ENCODE results near the gene CSF2RB.

CSF2RB gene

DNA sequence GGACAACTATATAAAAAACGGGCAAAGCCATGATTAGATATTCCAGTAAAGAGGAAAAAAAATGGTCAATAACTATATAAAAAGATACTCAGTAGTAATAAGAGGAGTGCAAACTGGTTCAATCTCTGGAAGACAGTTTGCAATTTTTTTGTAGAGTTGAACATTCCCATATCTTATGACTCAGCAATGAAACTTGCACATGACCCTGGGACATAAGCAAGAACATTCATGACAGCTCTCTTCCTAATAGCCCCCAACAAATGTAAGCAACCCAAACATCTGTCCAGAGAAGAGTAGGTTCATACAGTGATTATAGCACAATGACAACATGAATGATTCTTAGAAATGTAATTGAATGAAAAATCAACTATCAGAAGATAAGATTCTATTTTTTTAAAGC lies 21.8 kb upstream of the CSF2RB start:
- no peak overlapping the region for H3K4me3 ChIP-seq (ENCODE audit: low read length)
- no peaks in the 10 kb centered on the region for H3K9me3 ChIP-seq (ENCODE audit: control insufficient read depth, insufficient read depth, low read length)
- H3K4me1 ChIP-seq (ENCODE audit: control insufficient read depth, insufficient read depth, low read length): no peaks in the 10 kb centered on the region
- H3K27me3 ChIP-seq (ENCODE audit: control insufficient read depth, insufficient read depth, low read length): no peaks in the 10 kb centered on the region
- DNase-seq (ENCODE audit: low read depth, low spot score): no peak
- no peak overlapping the region for H3K27ac ChIP-seq (ENCODE audit: low read length)
- no CpG with 5 or more reads among the region's 1 CpG for WGBS (ENCODE audit: insufficient coverage, insufficient read length)
- no peaks in the 10 kb centered on the region for H3K36me3 ChIP-seq (ENCODE audit: control insufficient read depth, insufficient read depth, low read length)

DNA sequence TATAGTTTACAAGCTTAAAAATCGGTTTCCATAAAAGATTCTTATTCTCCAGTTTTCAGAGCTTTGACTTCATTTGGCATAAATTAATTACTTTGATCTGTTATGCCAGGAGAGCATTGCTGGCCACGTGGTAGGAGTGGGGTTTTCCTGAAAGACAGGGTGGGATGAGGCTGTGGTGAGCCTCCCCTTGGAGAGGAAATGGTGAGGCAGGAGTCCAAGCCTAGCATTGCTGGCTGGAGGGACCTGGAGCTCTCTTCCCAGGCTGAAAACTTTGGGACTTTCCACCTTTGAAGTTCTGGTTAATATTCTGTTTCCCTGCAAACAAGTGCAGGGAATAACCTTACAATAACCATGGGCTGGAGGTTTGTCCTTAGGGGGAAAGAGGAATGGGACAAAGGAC lies 21.1 kb upstream of the CSF2RB start:
- no peak overlapping the region for H3K4me3 ChIP-seq (ENCODE audit: low read length)
- H3K27me3 ChIP-seq (ENCODE audit: control insufficient read depth, insufficient read depth, low read length): no peaks in the 10 kb centered on the region
- H3K9me3 ChIP-seq (ENCODE audit: control insufficient read depth, insufficient read depth, low read length): no peaks in the 10 kb centered on the region
- no peak overlapping the region for H3K27ac ChIP-seq (ENCODE audit: low read length)
- no peaks in the 10 kb centered on the region for H3K36me3 ChIP-seq (ENCODE audit: control insufficient read depth, insufficient read depth, low read length)
- no CpG with 5 or more reads among the region's 2 CpGs for WGBS (ENCODE audit: insufficient coverage, insufficient read length)
- no peak for DNase-seq (ENCODE audit: low read depth, low spot score)
- no peaks in the 10 kb centered on the region for H3K4me1 ChIP-seq (ENCODE audit: control insufficient read depth, insufficient read depth, low read length)

DNA sequence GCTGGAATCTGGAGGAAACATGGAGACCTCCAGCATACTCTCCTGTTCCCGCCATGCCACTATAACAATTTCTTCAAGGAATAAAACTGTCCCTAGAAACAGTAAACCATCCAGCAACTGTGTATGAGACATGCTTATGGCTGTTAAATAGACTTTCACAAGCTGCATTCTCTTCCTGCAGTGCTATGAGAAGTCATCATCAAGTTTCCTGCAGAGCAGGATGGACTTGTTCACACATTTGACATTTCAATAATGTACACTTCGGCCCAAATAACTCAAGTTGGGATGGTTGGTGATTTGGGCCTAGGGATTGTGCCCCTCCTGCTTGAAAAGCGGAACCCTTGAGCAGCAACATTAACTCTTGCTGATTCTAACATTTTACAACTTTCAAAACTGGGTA lies 20.2 kb upstream of the CSF2RB start:
- Histone ChIP-seq H3K4me1 (ENCODE audit: control insufficient read depth, insufficient read depth, low read length) (no peaks in the 10 kb centered on the region), H3K9me3 (ENCODE audit: control insufficient read depth, insufficient read depth, low read length) (no peaks in the 10 kb centered on the region), H3K27ac (ENCODE audit: low read length) (no peak overlapping the region), H3K36me3 (ENCODE audit: control insufficient read depth, insufficient read depth, low read length) (no peaks in the 10 kb centered on the region), H3K27me3 (ENCODE audit: control insufficient read depth, insufficient read depth, low read length) (no peaks in the 10 kb centered on the region), H3K4me3 (ENCODE audit: low read length) (no peak overlapping the region)
- no peak for DNase-seq (ENCODE audit: low read depth, low spot score)
- no CpG with 5 or more reads among the region's 3 CpGs for WGBS (ENCODE audit: insufficient coverage, insufficient read length)

GRCh38 chr22:36894266-36894665 lies 19.2 kb upstream of the CSF2RB start:
- Histone ChIP-seq H3K36me3 (ENCODE audit: control insufficient read depth, insufficient read depth, low read length) (no peaks in the 10 kb centered on the region), H3K27ac (ENCODE audit: low read length) (no peak overlapping the region), H3K9me3 (ENCODE audit: control insufficient read depth, insufficient read depth, low read length) (no peaks in the 10 kb centered on the region), H3K4me1 (ENCODE audit: control insufficient read depth, insufficient read depth, low read length) (no peaks in the 10 kb centered on the region), H3K4me3 (ENCODE audit: low read length) (no peak overlapping the region), H3K27me3 (ENCODE audit: control insufficient read depth, insufficient read depth, low read length) (no peaks in the 10 kb centered on the region)
- 100% methylated on average over 1 of the region's 1 CpG for WGBS (ENCODE audit: insufficient coverage, insufficient read length)
- DNase-seq (ENCODE audit: low read depth, low spot score): no peak

GRCh38 chr22:36897611-36898010 lies 15.8 kb upstream of the CSF2RB start:
- H3K27me3 ChIP-seq (ENCODE audit: control insufficient read depth, insufficient read depth, low read length): no peaks in the 10 kb centered on the region
- DNase-seq (ENCODE audit: low read depth, low spot score): no peak
- H3K27ac ChIP-seq (ENCODE audit: low read length): no peak overlapping the region
- H3K4me1 ChIP-seq (ENCODE audit: control insufficient read depth, insufficient read depth, low read length): peaks cover 10% of the 10 kb centered on the region
- no peaks in the 10 kb centered on the region for H3K36me3 ChIP-seq (ENCODE audit: control insufficient read depth, insufficient read depth, low read length)
- no peaks in the 10 kb centered on the region for H3K9me3 ChIP-seq (ENCODE audit: control insufficient read depth, insufficient read depth, low read length)
- H3K4me3 ChIP-seq (ENCODE audit: low read length): no peak overlapping the region
- WGBS (ENCODE audit: insufficient coverage, insufficient read length): no CpG with 5 or more reads among the region's 3 CpGs

- no peaks in the 10 kb centered on the region for H3K9me3 ChIP-seq (ENCODE audit: control insufficient read depth, insufficient read depth, low read length)
- no peak overlapping the region for H3K27ac ChIP-seq (ENCODE audit: low read length)
- WGBS (ENCODE audit: insufficient coverage, insufficient read length): no CpG with 5 or more reads among the region's 4 CpGs
- H3K27me3 ChIP-seq (ENCODE audit: control insufficient read depth, insufficient read depth, low read length): no peaks in the 10 kb centered on the region
- H3K4me1 ChIP-seq (ENCODE audit: control insufficient read depth, insufficient read depth, low read length): peaks cover 10% of the 10 kb centered on the region
- no peak overlapping the region for H3K4me3 ChIP-seq (ENCODE audit: low read length)
- DNase-seq (ENCODE audit: low read depth, low spot score): no peak
- H3K36me3 ChIP-seq (ENCODE audit: control insufficient read depth, insufficient read depth, low read length): no peaks in the 10 kb centered on the region
Observed at GRCh38 chr22:36898690-36899089, 14.7 kb upstream of the CSF2RB start.

- no peaks in the 10 kb centered on the region for H3K27me3 ChIP-seq (ENCODE audit: control insufficient read depth, insufficient read depth, low read length)
- no peaks in the 10 kb centered on the region for H3K36me3 ChIP-seq (ENCODE audit: control insufficient read depth, insufficient read depth, low read length)
- no peaks in the 10 kb centered on the region for H3K9me3 ChIP-seq (ENCODE audit: control insufficient read depth, insufficient read depth, low read length)
- H3K4me3 ChIP-seq (ENCODE audit: low read length): no peak overlapping the region
- H3K27ac ChIP-seq (ENCODE audit: low read length): no peak overlapping the region
- no CpG with 5 or more reads among the region's 1 CpG for WGBS (ENCODE audit: insufficient coverage, insufficient read length)
- no peak for DNase-seq (ENCODE audit: low read depth, low spot score)
- H3K4me1 ChIP-seq (ENCODE audit: control insufficient read depth, insufficient read depth, low read length): peaks cover 10% of the 10 kb centered on the region
Observed at GRCh38 chr22:36899498-36899897, 13.9 kb upstream of the CSF2RB start.

GRCh38 chr22:36900225-36900624 lies 13.2 kb upstream of the CSF2RB start:
- no peak for DNase-seq (ENCODE audit: low read depth, low spot score)
- H3K27me3 ChIP-seq (ENCODE audit: control insufficient read depth, insufficient read depth, low read length): no peaks in the 10 kb centered on the region

DNA sequence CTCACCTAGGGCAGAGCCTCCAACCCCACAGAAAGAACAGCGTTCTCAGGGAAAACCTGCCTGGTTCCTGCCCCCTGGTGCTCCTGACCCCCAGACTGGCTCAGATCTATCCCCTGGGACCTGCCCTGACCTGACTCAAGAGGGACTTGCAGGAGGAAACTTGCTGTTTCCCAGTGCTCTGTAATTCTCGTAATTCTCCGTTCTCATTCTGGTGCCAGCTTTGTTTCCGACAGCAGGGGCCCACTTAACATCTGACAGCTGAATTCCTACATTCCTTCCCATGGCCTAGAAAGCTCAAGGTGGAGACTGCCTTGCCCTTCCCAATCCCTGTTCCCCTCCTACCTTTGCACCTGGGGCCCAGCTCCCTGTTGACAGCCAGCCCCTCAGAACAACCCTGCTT lies 12.5 kb upstream of the CSF2RB start:
- WGBS (ENCODE audit: insufficient coverage, insufficient read length): no CpG with 5 or more reads among the region's 4 CpGs

More at GRCh38 chr22:36900225-36900624, 13.2 kb upstream of the CSF2RB start:
- WGBS (ENCODE audit: insufficient coverage, insufficient read length): no CpG with 5 or more reads among the region's 2 CpGs
- H3K36me3 ChIP-seq (ENCODE audit: control insufficient read depth, insufficient read depth, low read length): no peaks in the 10 kb centered on the region
- no peaks in the 10 kb centered on the region for H3K9me3 ChIP-seq (ENCODE audit: control insufficient read depth, insufficient read depth, low read length)
- H3K4me3 ChIP-seq (ENCODE audit: low read length): no peak overlapping the region
- H3K4me1 ChIP-seq (ENCODE audit: control insufficient read depth, insufficient read depth, low read length): peaks cover 10% of the 10 kb centered on the region
- H3K27ac ChIP-seq (ENCODE audit: low read length): no peak overlapping the region

DNA sequence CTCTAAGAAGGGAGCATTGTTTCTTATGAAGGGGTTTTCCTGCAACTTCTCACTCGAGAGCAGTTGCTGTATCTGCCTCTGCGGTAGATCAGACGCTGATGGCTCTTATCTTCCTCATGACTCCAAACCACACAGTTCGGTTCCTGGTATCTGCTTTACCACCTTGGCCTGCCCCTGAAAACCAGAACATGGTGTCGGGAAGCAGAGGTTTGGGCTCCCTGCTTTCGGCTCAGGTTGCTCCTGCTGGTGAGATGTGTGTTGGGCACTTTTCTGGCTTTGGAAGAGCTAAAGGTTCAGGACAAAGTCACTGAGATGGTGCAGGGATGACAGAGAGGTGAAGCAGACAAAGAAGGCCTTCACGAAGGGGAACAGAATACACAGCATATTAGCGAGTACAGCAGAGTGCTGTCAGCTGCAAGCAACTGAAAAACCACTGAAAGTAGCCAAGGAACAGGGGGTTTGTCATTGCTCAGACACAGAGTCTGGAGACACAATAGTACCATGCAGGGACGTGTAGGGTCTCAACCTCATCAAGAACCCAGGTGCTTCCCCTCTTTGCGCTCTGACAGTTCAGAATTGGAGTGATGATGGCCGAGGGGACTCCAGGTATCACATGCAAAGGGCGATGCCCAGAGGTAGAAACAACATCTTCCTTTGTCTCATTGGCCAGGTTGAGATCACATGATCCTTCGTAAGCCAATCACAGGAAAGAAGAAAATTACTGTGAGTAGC lies 11.9 kb upstream of the CSF2RB start:
- H3K4me3 ChIP-seq (ENCODE audit: low read length): no peak overlapping the region
- no CpG with 5 or more reads among the region's 13 CpGs for WGBS (ENCODE audit: insufficient coverage, insufficient read length)
- H3K27ac ChIP-seq (ENCODE audit: low read length): no peak overlapping the region

More for the DNA sequence above, 12.5 kb upstream of the CSF2RB start:
- no peak overlapping the region for H3K4me3 ChIP-seq (ENCODE audit: low read length)
- peaks cover 10% of the 10 kb centered on the region for H3K4me1 ChIP-seq (ENCODE audit: control insufficient read depth, insufficient read depth, low read length)
- H3K27ac ChIP-seq (ENCODE audit: low read length): no peak overlapping the region
- H3K36me3 ChIP-seq (ENCODE audit: control insufficient read depth, insufficient read depth, low read length): no peaks in the 10 kb centered on the region
- H3K9me3 ChIP-seq (ENCODE audit: control insufficient read depth, insufficient read depth, low read length): no peaks in the 10 kb centered on the region
- no peaks in the 10 kb centered on the region for H3K27me3 ChIP-seq (ENCODE audit: control insufficient read depth, insufficient read depth, low read length)
- DNase-seq (ENCODE audit: low read depth, low spot score): peak; percentile 73

More for the DNA sequence above, 11.9 kb upstream of the CSF2RB start:
- Histone ChIP-seq H3K4me1 (ENCODE audit: control insufficient read depth, insufficient read depth, low read length) (peaks cover 10% of the 10 kb centered on the region), H3K9me3 (ENCODE audit: control insufficient read depth, insufficient read depth, low read length) (no peaks in the 10 kb centered on the region), H3K36me3 (ENCODE audit: control insufficient read depth, insufficient read depth, low read length) (no peaks in the 10 kb centered on the region), H3K27me3 (ENCODE audit: control insufficient read depth, insufficient read depth, low read length) (no peaks in the 10 kb centered on the region)
- DNase-seq (ENCODE audit: low read depth, low spot score): no peak
